Measurements from ENCODE around the gene FBXW2.

FBXW2 gene

DNA sequence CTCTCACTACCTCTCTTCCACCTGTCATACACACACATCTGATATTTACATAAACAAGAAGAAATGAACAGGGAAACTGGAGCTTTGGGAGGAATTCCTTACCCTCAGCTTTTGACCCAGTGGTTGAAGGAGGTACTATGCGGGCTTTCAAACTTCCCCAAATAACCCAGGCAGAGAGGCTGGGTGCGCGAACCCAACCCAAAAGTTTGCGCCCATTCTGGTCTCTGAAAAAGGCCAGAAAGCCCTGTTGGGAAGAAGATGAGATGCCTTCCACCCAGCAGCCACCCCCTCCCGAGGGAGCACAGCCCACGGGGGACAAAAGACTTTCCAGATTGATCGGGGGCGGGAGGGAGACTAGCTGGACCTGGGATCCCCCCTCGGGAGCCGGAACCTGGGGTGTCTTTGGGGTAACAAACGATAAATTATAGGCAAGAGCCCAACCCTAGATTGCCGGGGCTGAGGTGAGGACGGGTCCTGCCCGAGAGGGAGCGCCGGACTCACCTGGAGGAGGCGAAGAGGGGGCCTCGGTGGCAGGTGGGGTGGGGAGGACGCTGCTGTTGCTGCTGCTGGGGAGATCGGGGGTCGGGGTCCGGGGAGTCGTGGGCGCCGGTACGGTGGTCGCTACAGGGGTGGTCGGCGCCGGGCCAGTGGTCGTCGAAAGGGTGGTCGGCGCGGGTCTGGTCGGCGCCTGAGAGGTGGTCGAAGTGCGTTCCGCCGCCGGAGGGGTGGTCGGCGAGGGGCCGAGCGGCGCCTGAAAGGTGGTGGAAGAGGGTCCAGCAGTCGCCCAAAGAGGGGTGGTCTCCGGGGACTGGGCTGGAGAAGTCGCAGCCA lies 79.7 kb downstream of the FBXW2 start:
- Histone ChIP-seq H3K9me3 (ENCODE audit: control insufficient read depth in 1 of 2, low read length in 2 of 2) (no peaks in the 10 kb centered on the region), H3K4me3 (ENCODE audit: low read depth in 1 of 2, low read length in 2 of 2) (peak overlapping the region; percentile 76 to 96), H3K36me3 (ENCODE audit: control insufficient read depth in 1 of 2, insufficient read depth in 2 of 2, low read length in 2 of 2) (no peaks in the 10 kb centered on the region), H3K27ac (ENCODE audit: low read length) (peak overlapping the region; percentile 43), H3K27me3 (ENCODE audit: low read depth, low read length) (no peaks in the 10 kb centered on the region), H3K4me1 (ENCODE audit: control insufficient read depth in 1 of 2, insufficient read depth in 2 of 2, low read length in 2 of 2) (peaks cover 9 to 29% of the 10 kb centered on the region in 2 donors)

DNA sequence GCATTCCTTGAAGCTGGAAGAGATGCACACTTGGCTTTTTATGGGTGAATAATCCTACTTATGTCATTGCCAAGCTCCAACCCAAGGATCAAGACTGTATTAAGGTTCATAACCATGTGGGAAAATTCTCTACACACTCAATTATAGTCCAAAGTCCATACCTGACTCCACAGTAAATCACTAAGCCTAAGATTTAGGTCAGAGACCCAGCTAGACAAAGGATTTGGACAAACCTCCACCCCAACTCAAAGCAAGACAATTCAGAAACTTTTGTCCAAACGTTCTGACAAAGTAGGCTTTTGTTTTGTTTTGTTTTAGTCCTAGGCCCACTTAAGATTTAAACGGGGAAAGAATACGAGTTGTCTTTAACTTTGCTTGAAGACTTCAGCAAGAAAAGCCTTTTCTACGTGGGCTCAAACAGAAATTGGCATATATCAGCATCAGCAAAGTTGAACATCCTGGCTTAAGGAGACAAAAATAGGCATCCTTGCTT lies 80.6 kb downstream of the FBXW2 start:
- Histone ChIP-seq H3K27ac (ENCODE audit: low read length) (peak overlapping the region; percentile 51), H3K4me1 (ENCODE audit: control insufficient read depth in 1 of 2, insufficient read depth in 2 of 2, low read length in 2 of 2) (peaks cover 9 to 29% of the 10 kb centered on the region in 2 donors), H3K9me3 (ENCODE audit: control insufficient read depth in 1 of 2, low read length in 2 of 2) (no peaks in the 10 kb centered on the region), H3K36me3 (ENCODE audit: control insufficient read depth in 1 of 2, insufficient read depth in 2 of 2, low read length in 2 of 2) (no peaks in the 10 kb centered on the region), H3K4me3 (ENCODE audit: low read depth in 1 of 2, low read length in 2 of 2) (peak overlapping the region; percentile 76 to 96), H3K27me3 (ENCODE audit: low read depth, low read length) (no peaks in the 10 kb centered on the region)

DNA sequence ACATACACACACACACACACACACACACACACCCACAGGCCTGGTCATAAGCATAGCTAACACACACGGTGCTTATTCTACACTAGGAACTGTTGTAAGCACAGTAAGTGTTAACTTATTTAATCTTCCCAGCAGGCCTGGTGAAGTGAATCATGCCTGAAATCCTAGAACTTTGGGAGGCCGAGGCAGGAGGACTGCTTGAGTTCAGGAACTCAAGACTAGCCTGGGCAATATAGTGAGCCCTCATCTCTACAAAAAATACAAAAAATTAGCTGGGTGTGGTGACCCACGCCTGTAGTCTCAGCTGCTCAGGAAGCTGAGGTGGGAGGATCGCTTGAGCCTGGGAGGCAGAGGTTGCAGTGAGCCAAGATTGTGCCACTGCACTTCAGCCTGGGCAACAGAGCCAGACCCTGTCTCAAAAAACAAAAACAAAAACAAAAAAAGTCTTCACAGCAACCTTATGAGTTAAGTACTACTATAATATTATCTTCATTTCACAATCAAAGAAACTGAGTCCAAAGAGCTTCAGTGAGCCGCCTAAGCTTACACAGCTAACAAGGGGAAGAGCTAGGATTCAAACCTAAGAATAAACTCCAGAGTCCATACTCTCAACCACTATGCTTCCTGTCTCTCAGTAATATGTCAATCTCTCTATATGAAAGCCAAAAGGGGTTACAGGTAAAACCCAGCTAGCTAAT lies 81.2 kb downstream of the FBXW2 start:
- Histone ChIP-seq H3K36me3 (ENCODE audit: control insufficient read depth in 1 of 2, insufficient read depth in 2 of 2, low read length in 2 of 2) (no peaks in the 10 kb centered on the region), H3K27me3 (ENCODE audit: low read depth, low read length) (no peaks in the 10 kb centered on the region), H3K4me1 (ENCODE audit: control insufficient read depth in 1 of 2, insufficient read depth in 2 of 2, low read length in 2 of 2) (peaks cover 9 to 29% of the 10 kb centered on the region in 2 donors), H3K4me3 (ENCODE audit: low read depth in 1 of 2, low read length in 2 of 2) (peak overlapping the region; percentile 76 to 96), H3K27ac (ENCODE audit: low read length) (peak overlapping the region; percentile 73), H3K9me3 (ENCODE audit: control insufficient read depth in 1 of 2, low read length in 2 of 2) (no peaks in the 10 kb centered on the region)

DNA sequence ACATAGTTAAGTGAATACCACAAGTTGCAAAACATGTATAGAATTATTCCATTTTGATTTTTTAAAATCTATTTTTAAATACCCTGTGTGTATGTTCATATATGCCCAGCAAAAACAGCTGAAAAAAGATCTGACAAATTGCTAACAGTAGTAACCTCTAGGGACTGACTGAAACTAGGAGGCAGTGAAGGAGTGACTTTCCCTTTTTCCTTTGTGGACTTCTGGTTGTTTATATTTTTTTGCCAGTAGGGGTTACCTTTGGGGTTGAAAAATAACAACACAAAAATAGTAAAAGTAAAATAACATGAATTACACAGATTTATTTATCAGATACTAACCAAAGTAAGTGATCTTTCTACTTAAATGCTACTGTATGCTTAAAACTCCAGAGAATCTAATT lies 81.9 kb downstream of the FBXW2 start:
- Histone ChIP-seq H3K4me3 (ENCODE audit: low read depth in 1 of 2, low read length in 2 of 2) (peak overlapping the region; percentile 76 to 96), H3K36me3 (ENCODE audit: control insufficient read depth in 1 of 2, insufficient read depth in 2 of 2, low read length in 2 of 2) (no peaks in the 10 kb centered on the region), H3K9me3 (ENCODE audit: control insufficient read depth in 1 of 2, low read length in 2 of 2) (no peaks in the 10 kb centered on the region), H3K27ac (ENCODE audit: low read length) (peak overlapping the region; percentile 73), H3K4me1 (ENCODE audit: control insufficient read depth in 1 of 2, insufficient read depth in 2 of 2, low read length in 2 of 2) (peaks cover 9 to 29% of the 10 kb centered on the region in 2 donors), H3K27me3 (ENCODE audit: low read depth, low read length) (no peaks in the 10 kb centered on the region)

- Histone ChIP-seq H3K27ac (ENCODE audit: low read length) (peak overlapping the region; percentile 73), H3K9me3 (ENCODE audit: control insufficient read depth in 1 of 2, low read length in 2 of 2) (no peaks in the 10 kb centered on the region), H3K4me1 (ENCODE audit: control insufficient read depth in 1 of 2, insufficient read depth in 2 of 2, low read length in 2 of 2) (peaks cover 9 to 27% of the 10 kb centered on the region in 2 donors), H3K27me3 (ENCODE audit: low read depth, low read length) (no peaks in the 10 kb centered on the region), H3K4me3 (ENCODE audit: low read depth in 1 of 2, low read length in 2 of 2) (peak overlapping the region; percentile 76 to 96), H3K36me3 (ENCODE audit: control insufficient read depth in 1 of 2, insufficient read depth in 2 of 2, low read length in 2 of 2) (no peaks in the 10 kb centered on the region)
Measured at GRCh38 chr9:120710110-120710981, 82.9 kb downstream of the FBXW2 start.

DNA sequence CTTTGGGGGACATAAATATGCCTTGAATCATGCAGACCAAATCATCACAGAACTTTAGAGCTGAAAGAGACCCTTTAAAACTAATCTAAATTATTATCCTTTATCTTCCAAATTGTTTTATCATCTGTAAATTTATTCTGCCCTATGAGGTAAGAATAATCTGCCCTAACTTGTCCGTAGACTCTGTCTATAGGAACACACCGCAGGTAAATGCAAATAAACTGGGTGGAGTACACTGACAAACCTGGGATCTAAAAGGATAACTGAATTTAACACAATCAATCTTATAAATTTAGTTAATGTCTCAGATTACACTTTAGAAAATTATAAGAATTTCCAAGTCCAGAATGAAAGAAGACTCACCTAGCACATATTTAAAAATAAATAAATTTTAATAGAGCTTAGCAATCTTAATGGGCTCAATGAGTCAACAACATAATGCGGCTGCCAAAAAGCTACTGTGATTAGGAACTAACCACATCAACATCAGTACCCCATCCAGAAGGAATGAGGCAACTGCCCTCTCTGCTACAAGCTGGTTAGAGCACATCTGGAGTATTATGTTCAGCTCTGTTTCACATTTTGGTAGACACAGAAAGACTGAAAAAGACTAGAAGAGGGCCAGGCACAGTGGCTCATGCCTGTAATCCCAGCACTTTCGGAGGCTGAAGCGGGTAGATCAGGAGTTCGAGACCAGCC lies 84.5 kb downstream of the FBXW2 start:
- Histone ChIP-seq H3K36me3 (ENCODE audit: control insufficient read depth in 1 of 2, insufficient read depth in 2 of 2, low read length in 2 of 2) (no peaks in the 10 kb centered on the region), H3K9me3 (ENCODE audit: control insufficient read depth in 1 of 2, low read length in 2 of 2) (no peaks in the 10 kb centered on the region), H3K27me3 (ENCODE audit: low read depth, low read length) (no peaks in the 10 kb centered on the region), H3K4me3 (ENCODE audit: low read depth in 1 of 2, low read length in 2 of 2) (no peak overlapping the region), H3K27ac (ENCODE audit: low read length) (no peak overlapping the region), H3K4me1 (ENCODE audit: control insufficient read depth in 1 of 2, insufficient read depth in 2 of 2, low read length in 2 of 2) (peaks cover 5 to 20% of the 10 kb centered on the region in 2 donors)

DNA sequence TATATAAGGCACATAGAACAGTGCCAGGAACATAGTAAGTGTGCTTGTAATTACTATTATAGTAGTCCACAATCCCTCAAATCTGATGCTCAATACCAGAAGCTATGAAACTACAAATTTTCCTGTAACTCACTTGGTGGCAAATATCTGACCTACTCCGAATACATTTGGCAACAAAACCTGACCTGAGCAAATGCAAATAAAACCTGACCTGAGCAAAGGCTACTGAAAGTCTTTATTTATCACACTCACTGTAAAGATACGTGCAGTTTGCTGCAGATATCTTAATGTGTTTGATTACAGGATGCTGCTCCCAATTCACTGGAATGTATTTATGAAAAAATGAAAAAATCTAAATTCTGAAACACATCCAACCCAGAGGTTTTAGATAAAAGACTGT lies 86.0 kb downstream of the FBXW2 start:
- Histone ChIP-seq H3K9me3 (ENCODE audit: control insufficient read depth in 1 of 2, low read length in 2 of 2) (no peaks in the 10 kb centered on the region), H3K27me3 (ENCODE audit: low read depth, low read length) (no peaks in the 10 kb centered on the region), H3K27ac (ENCODE audit: low read length) (no peak overlapping the region), H3K36me3 (ENCODE audit: control insufficient read depth in 1 of 2, insufficient read depth in 2 of 2, low read length in 2 of 2) (no peaks in the 10 kb centered on the region), H3K4me1 (ENCODE audit: control insufficient read depth in 1 of 2, insufficient read depth in 2 of 2, low read length in 2 of 2) (peaks cover 5 to 15% of the 10 kb centered on the region in 2 donors), H3K4me3 (ENCODE audit: low read depth in 1 of 2, low read length in 2 of 2) (no peak overlapping the region)

Measured in muscle layer of duodenum (tissue), 2 donors.